ENCODE measurements around the gene SLIRP. TPM values are rescaled to one million over a fixed set of nuclear protein-coding genes. Genes with fewer than 3 reads are reported as not detected.

The SLIRP gene
- total RNA-seq, 1 donor from 2014 or later: 200 TPM

GRCh38 chr14:77708749-77709148, 846 bp downstream of the SLIRP start:
- no peaks in the 10 kb centered on the region for H3K9me3 ChIP-seq (ENCODE audit: insufficient read depth, low read depth, low read length)
- FAIRE-seq (no peak), DNase-seq (ENCODE audit: low read depth) (no peak)
- H3K4me1 ChIP-seq (ENCODE audit: insufficient read depth, low read length): peaks cover 14% of the 10 kb centered on the region
- no peak overlapping the region for H2AFZ ChIP-seq (ENCODE audit: low read depth, low read length)
- Mint-ChIP-seq H3K27ac (ENCODE audit: unreplicated experiment) (peak overlapping the region; percentile 77), H3K36me3 (ENCODE audit: low read depth, unreplicated experiment) (peaks cover 7% of the 10 kb centered on the region), H3K4me1 (ENCODE audit: low read depth, unreplicated experiment) (peaks cover 23% of the 10 kb centered on the region), H3K4me3 (ENCODE audit: unreplicated experiment) (peak overlapping the region; percentile 98), H3K27me3 (ENCODE audit: low read depth, unreplicated experiment) (no peaks in the 10 kb centered on the region), H3K9me3 (ENCODE audit: unreplicated experiment) (no peaks in the 10 kb centered on the region)
- peaks cover 81% of the 10 kb centered on the region for H3K79me2 ChIP-seq (ENCODE audit: insufficient read depth, low read length)
- peak overlapping the region; percentile 94 for H3K4me2 ChIP-seq (ENCODE audit: low read length)
- H3K36me3 ChIP-seq (ENCODE audit: insufficient read depth, low read length): peaks cover 23% of the 10 kb centered on the region
- peaks cover 43% of the 10 kb centered on the region for H4K20me1 ChIP-seq (ENCODE audit: insufficient read depth, low read length)
- peak overlapping the region; percentile 65 for H3K27ac ChIP-seq (ENCODE audit: low read depth, low read length)
- H3K9ac ChIP-seq (ENCODE audit: low read length): peak overlapping the region; percentile 94
- no peaks in the 10 kb centered on the region for H3K27me3 ChIP-seq (ENCODE audit: insufficient read depth, low read length)
- TF ChIP-seq EZH2 (IDR thresholded peaks at IDR 0.05; ENCODE audit: insufficient read depth, low read length) (no peak), CTCF (IDR thresholded peaks at IDR 0.05; ENCODE audit: insufficient read depth, low read depth, low read length) (no peak)
- peak overlapping the region; percentile 97 for H3K4me3 ChIP-seq (ENCODE audit: insufficient read depth, low read depth, low read length)

- peak overlapping the region; percentile 97 for H3K4me3 ChIP-seq (ENCODE audit: insufficient read depth, low read depth, low read length)
- H3K36me3 Mint-ChIP-seq (ENCODE audit: low read depth, unreplicated experiment): peaks cover 3% of the 10 kb centered on the region
- H2AFZ ChIP-seq (ENCODE audit: low read depth, low read length): no peak overlapping the region
- H3K9me3 Mint-ChIP-seq (ENCODE audit: unreplicated experiment): no peaks in the 10 kb centered on the region
- H3K4me1 ChIP-seq (ENCODE audit: insufficient read depth, low read length): peaks cover 14% of the 10 kb centered on the region
- H3K9me3 ChIP-seq (ENCODE audit: insufficient read depth, low read depth, low read length): no peaks in the 10 kb centered on the region
- peak overlapping the region; percentile 94 for H3K4me2 ChIP-seq (ENCODE audit: low read length)
- no peaks in the 10 kb centered on the region for H3K27me3 Mint-ChIP-seq (ENCODE audit: low read depth, unreplicated experiment)
- H3K27me3 ChIP-seq (ENCODE audit: insufficient read depth, low read length): no peaks in the 10 kb centered on the region
- H3K4me1 Mint-ChIP-seq (ENCODE audit: low read depth, unreplicated experiment): peaks cover 23% of the 10 kb centered on the region
- peaks cover 22% of the 10 kb centered on the region for H3K36me3 ChIP-seq (ENCODE audit: insufficient read depth, low read length)
- no peak overlapping the region for H3K27ac Mint-ChIP-seq (ENCODE audit: unreplicated experiment)
- H3K27ac ChIP-seq (ENCODE audit: low read depth, low read length): no peak overlapping the region
- H4K20me1 ChIP-seq (ENCODE audit: insufficient read depth, low read length): peaks cover 45% of the 10 kb centered on the region
- peaks cover 84% of the 10 kb centered on the region for H3K79me2 ChIP-seq (ENCODE audit: insufficient read depth, low read length)
- TF ChIP-seq EZH2 (IDR thresholded peaks at IDR 0.05; ENCODE audit: insufficient read depth, low read length) (no peak), CTCF (IDR thresholded peaks at IDR 0.05; ENCODE audit: insufficient read depth, low read depth, low read length) (no peak)
- FAIRE-seq (no peak), DNase-seq (ENCODE audit: low read depth) (no peak)
- peak overlapping the region; percentile 98 for H3K4me3 Mint-ChIP-seq (ENCODE audit: unreplicated experiment)
- H3K9ac ChIP-seq (ENCODE audit: low read length): peak overlapping the region; percentile 94
These were observed 1.5 kb downstream of the SLIRP start for GRCh38 chr14:77709412-77709811.

GRCh38 chr14:77710364-77710763, 2.5 kb downstream of the SLIRP start:
- no peak for FAIRE-seq
- H2AFZ ChIP-seq (ENCODE audit: low read depth, low read length): no peak overlapping the region

More at GRCh38 chr14:77710364-77710763, 2.5 kb downstream of the SLIRP start:
- Mint-ChIP-seq H3K27me3 (ENCODE audit: low read depth, unreplicated experiment) (no peaks in the 10 kb centered on the region), H3K9me3 (ENCODE audit: unreplicated experiment) (no peaks in the 10 kb centered on the region), H3K4me3 (ENCODE audit: unreplicated experiment) (peak overlapping the region; percentile 98), H3K36me3 (ENCODE audit: low read depth, unreplicated experiment) (peaks cover 8% of the 10 kb centered on the region), H3K27ac (ENCODE audit: unreplicated experiment) (no peak overlapping the region), H3K4me1 (ENCODE audit: low read depth, unreplicated experiment) (peaks cover 20% of the 10 kb centered on the region)
- no peak overlapping the region for H3K4me2 ChIP-seq (ENCODE audit: low read length)
- no peak for TF ChIP-seq EZH2 (IDR thresholded peaks at IDR 0.05; ENCODE audit: insufficient read depth, low read length)
- no peak for TF ChIP-seq CTCF (IDR thresholded peaks at IDR 0.05; ENCODE audit: insufficient read depth, low read depth, low read length)
- H3K9ac ChIP-seq (ENCODE audit: low read length): peak overlapping the region; percentile 22
- H3K4me3 ChIP-seq (ENCODE audit: insufficient read depth, low read depth, low read length): no peak overlapping the region
- peaks cover 31% of the 10 kb centered on the region for H3K36me3 ChIP-seq (ENCODE audit: insufficient read depth, low read length)
- H3K27ac ChIP-seq (ENCODE audit: low read depth, low read length): no peak overlapping the region
- no peaks in the 10 kb centered on the region for H3K27me3 ChIP-seq (ENCODE audit: insufficient read depth, low read length)
- H4K20me1 ChIP-seq (ENCODE audit: insufficient read depth, low read length): peaks cover 52% of the 10 kb centered on the region
- peaks cover 91% of the 10 kb centered on the region for H3K79me2 ChIP-seq (ENCODE audit: insufficient read depth, low read length)
- H3K4me1 ChIP-seq (ENCODE audit: insufficient read depth, low read length): peaks cover 14% of the 10 kb centered on the region
- no peaks in the 10 kb centered on the region for H3K9me3 ChIP-seq (ENCODE audit: insufficient read depth, low read depth, low read length)
- DNase-seq (ENCODE audit: low read depth): no peak
